Breast epithelium (tissue), 4 donors: ENCODE results near the gene PRPSAP1. TPM values are rescaled to one million over a fixed set of nuclear protein-coding genes. Genes with fewer than 3 reads are reported as not detected.
A peak's percentile ranks its signal among the peaks of the same experiment; 100 is the strongest.

Source experiments
- DNase-seq, 2 donors: peaks; one replicate each; pipeline ENCODE4 v3.0.0-alpha.2; 2019; ENCODE audit warnings: low spot score in 2 of 2
- H3K27ac ChIP-seq, 2 donors: fragments of 200-600 bp; sonication (generic) in 1 of 2; one replicate each; pipeline ENCODE4 v1.5.1; 2016 to 2019; ENCODE audit warnings: mild to moderate bottlenecking in 1 of 2
- H3K27me3 ChIP-seq, 2 donors: fragments of 200-600 bp; sonication (generic) in 1 of 2; one replicate each; pipeline versions ENCODE4 v1.5.1 to v1.6.0; 2017 to 2019; ENCODE audit warnings: control low read depth in 1 of 2, mild to moderate bottlenecking in 1 of 2
- H3K36me3 ChIP-seq: fragments of 200-600 bp; one replicate; pipeline ENCODE4 v1.5.1; 2019
- H3K4me1 ChIP-seq, 2 donors: fragments of 200-600 bp; sonication (generic); one replicate each; pipeline ENCODE4 v1.5.1; 2016 to 2019; ENCODE audit warnings: control low read depth in 1 of 2
- H3K4me3 ChIP-seq, 3 donors: fragments of 200-600 bp; sonication (generic); 1 replicate in 2 of 3; 2 replicates in 1 of 3; pipeline ENCODE4 v1.5.1; 2016 to 2019; ENCODE audit warnings: mild to moderate bottlenecking in 3 of 3, moderate library complexity in 2 of 3
- H3K9me3 ChIP-seq, 2 donors: fragments of 200-600 bp; sonication (generic) in 1 of 2; one replicate each; pipeline ENCODE4 v1.5.1; 2016 to 2019; ENCODE audit warnings: control low read depth in 1 of 2
- CTCF ChIP-seq, 3 donors: fragments of 450-650 bp; IDR thresholded peaks; one replicate each; pipeline ENCODE4 v1.5.1; 2016 to 2017; ENCODE audit warnings: antibody characterized with exemption in 3 of 3, mild to moderate bottlenecking in 3 of 3, moderate library complexity in 3 of 3
- POLR2A ChIP-seq: fragments of 450-650 bp; IDR thresholded peaks from one replicate; pipeline ENCODE4 v1.6.1; 2016; ENCODE audit warnings: antibody characterized with exemption, mild to moderate bottlenecking, moderate library complexity
- POLR2AphosphoS5 ChIP-seq, 3 donors: sonication (generic); formaldehyde crosslinking; IDR thresholded peaks; one replicate each; pipeline ENCODE4 v1.6.1; 2017; ENCODE audit warnings: antibody characterized with exemption in 3 of 3
- intact Hi-C: fragments of 100-400 bp; cut with DNase I; formaldehyde crosslinking; loops from one replicate; pipeline ENCODE4 v1.15.1; 2023; ENCODE audit warnings: low total_unique reads
- total RNA-seq, 3 donors: library from RNA; depleted of rRNA; stranded (reverse); fragments of >200 nt; gene quantifications; one replicate each; pipeline ENCODE4 v1.1.0, GENCODE V29; 2016

Gene PRPSAP1
- total RNA-seq, 3 donors from 2014 or later, result 71.4 to 110 (median 78.3) TPM

GRCh38 chr17:76276461-76277299 is 77.0 kb downstream of the PRPSAP1 start:
- intact Hi-C loops, result no loop called here
- no peaks in the 10 kb centered on the region for H3K27me3 ChIP-seq
- peak overlapping the region; percentile 38 to 43 for H3K27ac ChIP-seq
- no peaks in the 10 kb centered on the region for H3K36me3 ChIP-seq
- DNase-seq, result no peak
- H3K9me3 ChIP-seq, result no peaks in the 10 kb centered on the region
- TF ChIP-seq POLR2AphosphoS5 (IDR thresholded peaks at IDR 0.05), result no peak
- no peak for TF ChIP-seq POLR2A
- peaks cover 23 to 26% of the 10 kb centered on the region in 2 donors for H3K4me1 ChIP-seq
- H3K4me3 ChIP-seq, result no peak overlapping the region

- Histone ChIP-seq H3K36me3 (no peaks in the 10 kb centered on the region), H3K4me1 (peaks cover 26% of the 10 kb centered on the region in 2 donors), H3K4me3 (no peak overlapping the region), H3K27ac (no peak overlapping the region), H3K9me3 (no peaks in the 10 kb centered on the region), H3K27me3 (no peaks in the 10 kb centered on the region)
- intact Hi-C loops, result no loop called here
- TF ChIP-seq POLR2A, result no peak
- no peak for TF ChIP-seq CTCF (IDR thresholded peaks at IDR 0.05)
- TF ChIP-seq POLR2AphosphoS5 (IDR thresholded peaks at IDR 0.05), result no peak
- DNase-seq, result no peak
Measured at GRCh38 chr17:76276069-76276431, 77.7 kb downstream of the PRPSAP1 start.

- DNase-seq, result no peak
- Histone ChIP-seq H3K9me3 (no peaks in the 10 kb centered on the region), H3K27me3 (no peaks in the 10 kb centered on the region), H3K4me1 (peaks cover 26% of the 10 kb centered on the region in 2 donors), H3K36me3 (no peaks in the 10 kb centered on the region), H3K4me3 (no peak overlapping the region), H3K27ac (no peak overlapping the region)
- intact Hi-C loops, result no loop called here
- TF ChIP-seq CTCF (IDR thresholded peaks at IDR 0.05) (no peak), POLR2A (no peak), POLR2AphosphoS5 (IDR thresholded peaks at IDR 0.05) (no peak)
Measured at GRCh38 chr17:76275382-76276068, 78.2 kb downstream of the PRPSAP1 start.

GRCh38 chr17:76274112-76274956 is 79.4 kb downstream of the PRPSAP1 start:
- Histone ChIP-seq H3K36me3 (no peaks in the 10 kb centered on the region), H3K4me3 (no peak overlapping the region), H3K9me3 (no peaks in the 10 kb centered on the region), H3K27ac (peak overlapping the region; percentile 86 to 90), H3K27me3 (no peaks in the 10 kb centered on the region), H3K4me1 (peaks cover 27 to 36% of the 10 kb centered on the region in 2 donors)
- no peak for DNase-seq
- TF ChIP-seq POLR2AphosphoS5 (IDR thresholded peaks at IDR 0.05) (no peak), POLR2A (no peak), CTCF (IDR thresholded peaks at IDR 0.05) (no peak)
- intact Hi-C loops, result loop anchor here (1.0 kb wide), 1 partner anchor 153 kb away; no protein-coding TSS in a partner anchor

GRCh38 chr17:76273445-76274111 is 80.1 kb downstream of the PRPSAP1 start:
- Histone ChIP-seq H3K27me3 (no peaks in the 10 kb centered on the region), H3K4me1 (peaks cover 35 to 39% of the 10 kb centered on the region in 2 donors)
- TF ChIP-seq POLR2A (no peak), CTCF (IDR thresholded peaks at IDR 0.05) (no peak), POLR2AphosphoS5 (IDR thresholded peaks at IDR 0.05) (no peak)

More at GRCh38 chr17:76273445-76274111, 80.1 kb downstream of the PRPSAP1 start:
- Histone ChIP-seq H3K9me3 (no peaks in the 10 kb centered on the region), H3K36me3 (no peaks in the 10 kb centered on the region), H3K27ac (peak overlapping the region; percentile 86 to 90), H3K4me3 (peak overlapping the region in 1 of 3 donors; percentile 28)
- intact Hi-C loops, result loop anchor here (1.0 kb wide), 1 partner anchor 152 kb away; no protein-coding TSS in a partner anchor
- no peak for DNase-seq
